ENCODE data around the gene OR13D1.
A peak's percentile ranks its signal among the peaks of the same experiment; 100 is the strongest.
"Not testable (repeated sequence)": the region's sequence is repeated elsewhere in the genome, so short reads cannot be mapped to it uniquely, and the experiment has no call there.

Gene OR13D1

GRCh38 chr9:104694218-104694617, at the start of gene OR13D1:
OR13D1 (plus strand) TSS chr9:104694518; CDS start chr9:104694518, 0 bp downstream.
- no peak for DNase-seq

- DNase-seq: no peak
Observed at GRCh38 chr9:104658496-104659195, 35.7 kb upstream of the OR13D1 start.

GRCh38 chr9:104675611-104676010, 18.7 kb upstream of the OR13D1 start:
- DNase-seq: no peak

- DNase-seq: peak; percentile 39 to 48
Observed at GRCh38 chr9:104682642-104683041, 11.7 kb upstream of the OR13D1 start.

- no peak for DNase-seq
Observed at GRCh38 chr9:104686081-104686480, 8.2 kb upstream of the OR13D1 start.

- DNase-seq: no peak
Observed at GRCh38 chr9:104700306-104700705, 6.0 kb downstream of the OR13D1 start.

- DNase-seq: not testable (repeated sequence)
Observed at GRCh38 chr9:104708737-104709136, 14.4 kb downstream of the OR13D1 start.

- DNase-seq: no peak
Observed at GRCh38 chr9:104711604-104712003, 17.3 kb downstream of the OR13D1 start.

GRCh38 chr9:104725014-104725413, 30.7 kb downstream of the OR13D1 start:
- DNase-seq: no peak

- DNase-seq: no peak
Observed at GRCh38 chr9:104738452-104738851, 44.1 kb downstream of the OR13D1 start.

GRCh38 chr9:104740621-104741020, 46.3 kb downstream of the OR13D1 start:
- no peak for DNase-seq

- DNase-seq: peak; percentile 31 to 41
Observed at GRCh38 chr9:104743376-104743985, 49.2 kb downstream of the OR13D1 start.

Measured in NCI-H1930 (cell line).